Measurements from ENCODE around the gene PROM1.

Gene PROM1

GRCh38 chr4:15918484-15919129 lies 165.2 kb downstream of the PROM1 start:
- no peaks in the 10 kb centered on the region for H4K20me1 ChIP-seq (ENCODE audit: low read depth, low read length)

More at GRCh38 chr4:15918484-15919129, 165.2 kb downstream of the PROM1 start:
- Histone ChIP-seq H2AFZ (ENCODE audit: low read depth, low read length, severe bottlenecking) (no peak overlapping the region), H3K4me2 (ENCODE audit: low read depth, low read length, poor library complexity, severe bottlenecking) (no peak overlapping the region), H3K36me3 (ENCODE audit: low read length) (no peaks in the 10 kb centered on the region), H3K79me2 (ENCODE audit: insufficient read depth, low read length) (no peaks in the 10 kb centered on the region), H3K4me3 (ENCODE audit: insufficient read depth, low read length, poor library complexity, severe bottlenecking) (no peak overlapping the region), H3K27me3 (ENCODE audit: low read length) (no peaks in the 10 kb centered on the region), H3K9me2 (replicated peaks; ENCODE audit: insufficient read depth, low read length) (no peaks in the 10 kb centered on the region), H3K9ac (ENCODE audit: low read length) (no peak overlapping the region), H3F3A (ENCODE audit: insufficient read depth) (no peaks in the 10 kb centered on the region), H3K27ac (ENCODE audit: low read depth, low read length) (no peak overlapping the region), H3K9me3 (ENCODE audit: insufficient read depth, low read length) (no peaks in the 10 kb centered on the region)
- no peak for TF ChIP-seq EZH2phosphoT487 (conservative IDR thresholded peaks at IDR 0.05; ENCODE audit: low read length)
- TF ChIP-seq, protein P1, sequence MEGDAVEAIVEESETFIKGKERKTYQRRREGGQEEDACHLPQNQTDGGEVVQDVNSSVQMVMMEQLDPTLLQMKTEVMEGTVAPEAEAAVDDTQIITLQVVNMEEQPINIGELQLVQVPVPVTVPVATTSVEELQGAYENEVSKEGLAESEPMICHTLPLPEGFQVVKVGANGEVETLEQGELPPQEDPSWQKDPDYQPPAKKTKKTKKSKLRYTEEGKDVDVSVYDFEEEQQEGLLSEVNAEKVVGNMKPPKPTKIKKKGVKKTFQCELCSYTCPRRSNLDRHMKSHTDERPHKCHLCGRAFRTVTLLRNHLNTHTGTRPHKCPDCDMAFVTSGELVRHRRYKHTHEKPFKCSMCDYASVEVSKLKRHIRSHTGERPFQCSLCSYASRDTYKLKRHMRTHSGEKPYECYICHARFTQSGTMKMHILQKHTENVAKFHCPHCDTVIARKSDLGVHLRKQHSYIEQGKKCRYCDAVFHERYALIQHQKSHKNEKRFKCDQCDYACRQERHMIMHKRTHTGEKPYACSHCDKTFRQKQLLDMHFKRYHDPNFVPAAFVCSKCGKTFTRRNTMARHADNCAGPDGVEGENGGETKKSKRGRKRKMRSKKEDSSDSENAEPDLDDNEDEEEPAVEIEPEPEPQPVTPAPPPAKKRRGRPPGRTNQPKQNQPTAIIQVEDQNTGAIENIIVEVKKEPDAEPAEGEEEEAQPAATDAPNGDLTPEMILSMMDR (IDR thresholded peaks at IDR 0.05; ENCODE audit: insufficient read depth, low read length, poor library complexity, severe bottlenecking): no peak
